Measurements from ENCODE around the gene DOK4.

- TF ChIP-seq CTCF (IDR thresholded peaks at IDR 0.05; ENCODE audit: poor library complexity) (no peak), EZH2 (IDR thresholded peaks at IDR 0.05; ENCODE audit: borderline replicate concordance) (no peak)
Measured at GRCh38 chr16:57485091-57485915, 990 bp downstream of the DOK4 start.

Data from hepatocyte (in vitro differentiated cells).